ENCODE measurements around the gene ELMOD3. TPM values are rescaled to one million over a fixed set of nuclear protein-coding genes. Genes with fewer than 3 reads are reported as not detected.

The ELMOD3 gene
- polyA plus RNA-seq, 1 experiment = 26.3 TPM

- ChIA-PET CTCF (interaction anchor here (1.7 to 2.1 kb wide), 2 partner anchors 11 to 235 kb away, joined by 3 to 5 read pairs; no protein-coding TSS in a partner anchor), POLR2A (no interaction called here)
- no peak overlapping the region for H3K4me3 ChIP-seq (ENCODE audit: low read depth, low read length)
- H3K36me3 ChIP-seq (ENCODE audit: control insufficient read depth, insufficient read depth, low read length) = peaks cover 9% of the 10 kb centered on the region
- no peak for DNase-seq (ENCODE audit: low read depth)
- H3K27me3 ChIP-seq (ENCODE audit: control insufficient read depth, insufficient read depth, low read length) = no peaks in the 10 kb centered on the region
- TF ChIP-seq CTCF (IDR thresholded peaks at IDR 0.05; ENCODE audit: insufficient read depth, low read depth, low read length) = no peak
Observed at GRCh38 chr2:85401844-85402243, 47.3 kb downstream of the ELMOD3 start.

- peaks cover 7% of the 10 kb centered on the region for H3K36me3 ChIP-seq (ENCODE audit: control insufficient read depth, insufficient read depth, low read length)
- ChIA-PET CTCF (interaction anchor here (1.2 kb wide), 1 partner anchor 16 kb away, joined by 3 read pairs; no protein-coding TSS in a partner anchor), POLR2A (no interaction called here)
- no peak overlapping the region for H3K4me3 ChIP-seq (ENCODE audit: low read depth, low read length)
- DNase-seq (ENCODE audit: low read depth) = no peak
- no peak for TF ChIP-seq CTCF (IDR thresholded peaks at IDR 0.05; ENCODE audit: insufficient read depth, low read depth, low read length)
- H3K27me3 ChIP-seq (ENCODE audit: control insufficient read depth, insufficient read depth, low read length) = no peaks in the 10 kb centered on the region
Observed at GRCh38 chr2:85405201-85406059, 50.9 kb downstream of the ELMOD3 start.

- Histone ChIP-seq H3K27me3 (ENCODE audit: control insufficient read depth, insufficient read depth, low read length) (no peaks in the 10 kb centered on the region), H3K36me3 (ENCODE audit: control insufficient read depth, insufficient read depth, low read length) (no peaks in the 10 kb centered on the region), H3K4me3 (ENCODE audit: low read depth, low read length) (no peak within 1 kb of the TSS)
- DNase-seq (ENCODE audit: low read depth) = no peak
- no peak for TF ChIP-seq CTCF (IDR thresholded peaks at IDR 0.05; ENCODE audit: insufficient read depth, low read depth, low read length)
- CTCF ChIA-PET = no interaction called here
- POLR2A ChIA-PET = no interaction called here
Observed at GRCh38 chr2:85409845-85410583, 55.4 kb downstream of the ELMOD3 start, which contains the start of gene CAPG. Gene CAPG, minus strand, starts transcription at chr2:85410366. Its CDS starts 8,221 bp downstream, at chr2:85402145.

GRCh38 chr2:85410584-85411404, 56.2 kb downstream of the ELMOD3 start:
- TF ChIP-seq CTCF (IDR thresholded peaks at IDR 0.05; ENCODE audit: insufficient read depth, low read depth, low read length) = no peak
- CTCF ChIA-PET = no interaction called here
- no peak overlapping the region for H3K4me3 ChIP-seq (ENCODE audit: low read depth, low read length)
- H3K36me3 ChIP-seq (ENCODE audit: control insufficient read depth, insufficient read depth, low read length) = no peaks in the 10 kb centered on the region
- POLR2A ChIA-PET = interaction anchor here (0.7 kb wide), 1 partner anchor 504 kb away, joined by 4 read pairs; no protein-coding TSS in a partner anchor
- no peaks in the 10 kb centered on the region for H3K27me3 ChIP-seq (ENCODE audit: control insufficient read depth, insufficient read depth, low read length)
- no peak for DNase-seq (ENCODE audit: low read depth)
